K562 (cell line): ENCODE results near the gene HLCS. TPM values are rescaled to one million over a fixed set of nuclear protein-coding genes. Genes with fewer than 3 reads are reported as not detected.

Experiments
- ATAC-seq: fragments of 200-7000 bp; cut with Tn5 transposase; 3 replicates; pipeline ENCODE4 v1.9.1; 2020; ENCODE audit warnings: moderate library complexity
- BruUV-seq: library from RNA; stranded (reverse); fragments of 400-500 nt; replicated peaks from 2 replicates; lab custom pipeline; 2021; lab: Mats Ljungman, UMichigan
- CTCF ChIA-PET: fragments of 300-600 bp; formaldehyde crosslinking; extraction: SDS; loops from one replicate; lab custom pipeline; 2021; ENCODE audit warnings: low intra/inter-chr PET ratio; lab: Yijun Ruan, JAX
- POLR2A ChIA-PET: fragments of 300-600, 350-650 bp; sonication (Branson Sonifier 250); formaldehyde crosslinking; extraction: SDS; loops from one replicate; lab custom pipeline; 2021; ENCODE audit warnings: antibody characterized with exemption, inconsistent platforms; lab: Yijun Ruan, JAX
- DNase-seq, 4 experiments: peaks; one replicate each; pipeline versions ENCODE4 v3.0.0 to v3.0.0-alpha.2; 2011 to 2018; ENCODE audit warnings: low spot score in 3 of 4, mixed read lengths in 3 of 4; ENCODE audit errors: extremely low read depth in 1 of 4
- FAIRE-seq: peaks from 2 replicates; lab custom pipeline; 2011; peaks lifted over from hg19 to GRCh38; lab: Jason Lieb, UNC
- H2AFZ ChIP-seq: 2 replicates; pipeline ENCODE4 v1.6.0; 2011; ENCODE audit warnings: low read depth, low read length, control low read depth, inconsistent platforms
- H3K27ac ChIP-seq: fragments of 200-600 bp; 3 replicates; pipeline ENCODE4 v1.8.0; 2011; ENCODE audit warnings: low read depth, mild to moderate bottlenecking, control low read depth, inconsistent platforms, low read length, moderate library complexity, mixed read lengths; ENCODE audit errors: extremely low read depth
- H3K27me3 ChIP-seq, 2 experiments: fragments of 300-600 bp in 1 of 2; 2 replicates in 1 of 2; 3 replicates in 1 of 2; pipeline versions ENCODE4 v1.6.0 to v1.8.0; 2011; ENCODE audit warnings: inconsistent platforms in 2 of 2, low read length in 2 of 2, mild to moderate bottlenecking in 1 of 2, mixed read lengths in 1 of 2, moderate library complexity in 1 of 2; ENCODE audit not compliant: control insufficient read depth in 2 of 2, insufficient read depth in 2 of 2
- H3K36me3 ChIP-seq: fragments of 300-600 bp; 3 replicates; pipeline ENCODE4 v1.8.0; 2011; ENCODE audit warnings: mild to moderate bottlenecking, low read length, inconsistent platforms; ENCODE audit not compliant: control insufficient read depth, insufficient read depth
- H3K4me1 ChIP-seq, 2 experiments: fragments of 200-600 bp in 1 of 2; replicated peaks in 1 of 2; 2 replicates in 1 of 2; 3 replicates in 1 of 2; pipeline versions ENCODE4 v1.5.1 to v1.8.0; 2011; ENCODE audit warnings: inconsistent platforms in 2 of 2, low read length in 2 of 2, mild to moderate bottlenecking in 1 of 2, mixed read lengths in 1 of 2, moderate library complexity in 1 of 2; ENCODE audit not compliant: control insufficient read depth in 2 of 2, insufficient read depth in 2 of 2
- H3K4me2 ChIP-seq: 2 replicates; pipeline ENCODE4 v1.6.1; 2011; ENCODE audit warnings: low read length, control low read depth, inconsistent platforms, mixed read lengths; ENCODE audit not compliant: insufficient read depth
- H3K4me3 ChIP-seq: fragments of 200-600 bp; sonication (generic), shearing (Covaris generic); 2 replicates; pipeline ENCODE4 v1.5.1; 2016; ENCODE audit warnings: control low read depth, inconsistent platforms
- H3K79me2 ChIP-seq: fragments of 200-600 bp; 3 replicates; pipeline ENCODE4 v1.8.0; 2011; ENCODE audit warnings: low read length, inconsistent platforms; ENCODE audit not compliant: control insufficient read depth, insufficient read depth
- H3K9ac ChIP-seq, 2 experiments: 2 replicates each; pipeline versions ENCODE4 v1.6.0 to v1.6.1; 2011; ENCODE audit warnings: low read depth in 2 of 2, low read length in 2 of 2, control low read depth in 1 of 2, inconsistent platforms in 1 of 2, mild to moderate bottlenecking in 1 of 2, mixed read lengths in 1 of 2; ENCODE audit not compliant: insufficient read depth in 1 of 2
- H3K9me1 ChIP-seq: one replicate; pipeline ENCODE4 v1.6.0; 2011; ENCODE audit warnings: inconsistent platforms, mild to moderate bottlenecking, low read length, moderate library complexity; ENCODE audit not compliant: control insufficient read depth, insufficient read depth
- H3K9me3 ChIP-seq: replicated peaks from 2 replicates; pipeline ENCODE4 v1.5.1; 2011; ENCODE audit warnings: low read depth, low read length, inconsistent platforms; ENCODE audit not compliant: control insufficient read depth, insufficient read depth
- H4K20me1 ChIP-seq: replicated peaks from 2 replicates; pipeline ENCODE4 v1.6.1; 2011; ENCODE audit warnings: low read length, inconsistent platforms, mixed read lengths; ENCODE audit not compliant: control insufficient read depth, insufficient read depth
- STAT5B ChIP-seq: fragments of 250-450 bp; sonication (Bioruptor Pico); IDR thresholded peaks from 2 replicates; pipeline ENCODE4 v1.8.0; 2021; ENCODE audit warnings: mild to moderate bottlenecking, inconsistent platforms
- ZNF121 ChIP-seq: sonication (generic); formaldehyde crosslinking; conservative IDR thresholded peaks from 2 replicates; pipeline ENCODE4 v1.8.0; 2022; ENCODE audit warnings: missing genetic modification reagents
- WGBS: fragments of 100-300 bp; shearing (Covaris generic); methylation state at CpG from one replicate; pipeline ENCODE4 v1.1.6; 2016; ENCODE audit warnings: low coverage, mixed read lengths; ENCODE audit not compliant: insufficient coverage; ENCODE audit errors: missing lambda C conversion rate; 5-methylcytosine and 5-hydroxymethylcytosine counted together
- in situ Hi-C: fragments of 300-500 bp; cut with MboI; formaldehyde crosslinking; loops from 4 replicates; pipeline ENCODE4 v1.15.0; 2018; ENCODE audit warnings: inconsistent platforms, mixed read lengths
- intact Hi-C: fragments of 100-400 bp; cut with micrococcal nuclease; formaldehyde crosslinking; loops from 2 replicates; pipeline ENCODE4 v1.14.2; 2022
- polyA plus RNA-seq, 8 experiments: library from polyadenylated mRNA; depleted of rRNA in 4 of 8; stranded (reverse) in 5 of 8; unstranded in 3 of 8; fragments of >200 nt; fragmentation: Nextera tagmentation in 2 of 8; fragmentation: Illumina TruSeq in 1 of 8; extraction: Ambion mirVana in 2 of 8; extraction: Trizol in 1 of 8; gene quantifications; 2 replicates each; pipeline versions ENCODE4 v1.2.1 to v1.2.3, GENCODE V29; 2011 to 2014; ENCODE audit warnings: inconsistent platforms in 1 of 8, missing spikeins in 1 of 8
- total RNA-seq, 7 experiments: library from RNA; depleted of rRNA in 6 of 7; stranded (reverse); fragments of >200 nt in 6 of 7; fragmentation: Illumina TruSeq in 2 of 7; extraction: Trizol in 2 of 7; gene quantifications; 2 replicates each; pipeline versions ENCODE4 v1.2.1 to v1.2.3, GENCODE V29; 2011 to 2021; ENCODE audit warnings: low replicate concordance in 1 of 7
- TF ChIP-seq, protein P1 (sequence below): fragments of 450-650 bp; IDR thresholded peaks from 2 replicates; pipeline ENCODE4 v1.6.1; 2017; ENCODE audit warnings: antibody characterized with exemption, mild to moderate bottlenecking

HLCS gene
- total and polyA plus RNA-seq, 9 of the 15 experiments (the other 6 are each of a cell fraction or from before 2014, with no cell fraction given), result 3.0 to 21.5 (median 17.1) TPM

DNA sequence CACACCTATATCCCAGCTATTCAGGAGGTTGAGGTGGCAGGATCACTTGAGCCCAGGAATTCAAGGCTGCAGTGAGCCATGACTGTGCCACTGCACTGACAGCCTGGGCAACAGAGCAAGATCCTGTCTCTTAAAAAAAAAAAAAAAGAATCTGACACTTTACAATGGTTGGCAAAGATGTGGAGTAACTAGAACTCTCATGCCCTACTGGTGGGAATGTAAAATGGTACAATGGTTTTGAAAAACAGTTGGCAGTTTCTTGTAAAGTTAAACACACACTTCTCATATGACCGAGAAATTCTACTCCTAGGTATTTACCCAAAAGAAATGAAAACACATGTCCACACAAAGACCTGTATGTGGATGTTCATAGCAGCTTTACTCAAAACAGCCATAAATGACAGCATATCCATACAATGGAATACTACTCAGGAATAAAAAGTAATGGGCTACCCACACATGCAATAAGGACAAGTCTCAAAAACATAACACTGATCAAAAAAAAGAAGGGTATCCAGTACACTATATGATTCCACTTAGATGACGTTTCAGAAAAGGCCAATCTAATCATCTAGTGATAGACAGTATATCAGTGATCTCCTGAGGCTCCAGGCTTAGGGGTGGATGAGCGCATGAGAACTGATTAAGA lies 58.1 kb downstream of the HLCS start:
- H3K4me2 ChIP-seq, result no peak overlapping the region
- ChIA-PET CTCF (no interaction called here), POLR2A (no interaction called here)
- no peaks in the 10 kb centered on the region for H3K27me3 ChIP-seq
- no TSS peak for BruUV-seq
- no peaks in the 10 kb centered on the region; a peak in 1 of 5 replicates for H3K4me1 ChIP-seq
- H3K36me3 ChIP-seq, result no peaks in the 10 kb centered on the region
- 49% methylated on average over 3 of the region's 3 CpGs for WGBS
- no peak for ATAC-seq
- no peak for FAIRE-seq
- no peaks in the 10 kb centered on the region for H3K9me1 ChIP-seq
- H3K27ac ChIP-seq, result no peak overlapping the region
- H3K9ac ChIP-seq, result no peak overlapping the region
- H3K9me3 ChIP-seq, result no peaks in the 10 kb centered on the region
- H2AFZ ChIP-seq, result no peak overlapping the region
- no peaks in the 10 kb centered on the region for H3K79me2 ChIP-seq
- no peaks in the 10 kb centered on the region for H4K20me1 ChIP-seq
- TF ChIP-seq, protein P1, sequence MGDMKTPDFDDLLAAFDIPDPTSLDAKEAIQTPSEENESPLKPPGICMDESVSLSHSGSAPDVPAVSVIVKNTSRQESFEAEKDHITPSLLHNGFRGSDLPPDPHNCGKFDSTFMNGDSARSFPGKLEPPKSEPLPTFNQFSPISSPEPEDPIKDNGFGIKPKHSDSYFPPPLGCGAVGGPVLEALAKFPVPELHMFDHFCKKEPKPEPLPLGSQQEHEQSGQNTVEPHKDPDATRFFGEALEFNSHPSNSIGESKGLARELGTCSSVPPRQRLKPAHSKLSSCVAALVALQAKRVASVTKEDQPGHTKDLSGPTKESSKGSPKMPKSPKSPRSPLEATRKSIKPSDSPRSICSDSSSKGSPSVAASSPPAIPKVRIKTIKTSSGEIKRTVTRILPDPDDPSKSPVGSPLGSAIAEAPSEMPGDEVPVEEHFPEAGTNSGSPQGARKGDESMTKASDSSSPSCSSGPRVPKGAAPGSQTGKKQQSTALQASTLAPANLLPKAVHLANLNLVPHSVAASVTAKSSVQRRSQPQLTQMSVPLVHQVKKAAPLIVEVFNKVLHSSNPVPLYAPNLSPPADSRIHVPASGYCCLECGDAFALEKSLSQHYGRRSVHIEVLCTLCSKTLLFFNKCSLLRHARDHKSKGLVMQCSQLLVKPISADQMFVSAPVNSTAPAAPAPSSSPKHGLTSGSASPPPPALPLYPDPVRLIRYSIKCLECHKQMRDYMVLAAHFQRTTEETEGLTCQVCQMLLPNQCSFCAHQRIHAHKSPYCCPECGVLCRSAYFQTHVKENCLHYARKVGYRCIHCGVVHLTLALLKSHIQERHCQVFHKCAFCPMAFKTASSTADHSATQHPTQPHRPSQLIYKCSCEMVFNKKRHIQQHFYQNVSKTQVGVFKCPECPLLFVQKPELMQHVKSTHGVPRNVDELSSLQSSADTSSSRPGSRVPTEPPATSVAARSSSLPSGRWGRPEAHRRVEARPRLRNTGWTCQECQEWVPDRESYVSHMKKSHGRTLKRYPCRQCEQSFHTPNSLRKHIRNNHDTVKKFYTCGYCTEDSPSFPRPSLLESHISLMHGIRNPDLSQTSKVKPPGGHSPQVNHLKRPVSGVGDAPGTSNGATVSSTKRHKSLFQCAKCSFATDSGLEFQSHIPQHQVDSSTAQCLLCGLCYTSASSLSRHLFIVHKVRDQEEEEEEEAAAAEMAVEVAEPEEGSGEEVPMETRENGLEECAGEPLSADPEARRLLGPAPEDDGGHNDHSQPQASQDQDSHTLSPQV, result no peak
- TF ChIP-seq STAT5B, result no peak
- 0 out of 2 replicates have a peak, but pooled peaks have one; percentile 7 for TF ChIP-seq ZNF121 (CRISPR knock-in tag)
- in situ Hi-C loops, result no loop called here
- DNase-seq, result no peak
- no peak overlapping the region for H3K4me3 ChIP-seq
- intact Hi-C loops, result no loop called here
